CD4-positive, alpha-beta T cell treated with Interleukin-10 for 1 hour (primary cell): ENCODE results near the gene ABHD17C.
A peak's percentile ranks its signal among the peaks of the same experiment; 100 is the strongest.

Experiments used
- DNase-seq: peaks from one replicate; pipeline ENCODE4 v3.0.0-alpha.2; 2020

ABHD17C gene

GRCh38 chr15:80769153-80769828 lies 74.2 kb downstream of the ABHD17C start:
- no peak for DNase-seq

DNA sequence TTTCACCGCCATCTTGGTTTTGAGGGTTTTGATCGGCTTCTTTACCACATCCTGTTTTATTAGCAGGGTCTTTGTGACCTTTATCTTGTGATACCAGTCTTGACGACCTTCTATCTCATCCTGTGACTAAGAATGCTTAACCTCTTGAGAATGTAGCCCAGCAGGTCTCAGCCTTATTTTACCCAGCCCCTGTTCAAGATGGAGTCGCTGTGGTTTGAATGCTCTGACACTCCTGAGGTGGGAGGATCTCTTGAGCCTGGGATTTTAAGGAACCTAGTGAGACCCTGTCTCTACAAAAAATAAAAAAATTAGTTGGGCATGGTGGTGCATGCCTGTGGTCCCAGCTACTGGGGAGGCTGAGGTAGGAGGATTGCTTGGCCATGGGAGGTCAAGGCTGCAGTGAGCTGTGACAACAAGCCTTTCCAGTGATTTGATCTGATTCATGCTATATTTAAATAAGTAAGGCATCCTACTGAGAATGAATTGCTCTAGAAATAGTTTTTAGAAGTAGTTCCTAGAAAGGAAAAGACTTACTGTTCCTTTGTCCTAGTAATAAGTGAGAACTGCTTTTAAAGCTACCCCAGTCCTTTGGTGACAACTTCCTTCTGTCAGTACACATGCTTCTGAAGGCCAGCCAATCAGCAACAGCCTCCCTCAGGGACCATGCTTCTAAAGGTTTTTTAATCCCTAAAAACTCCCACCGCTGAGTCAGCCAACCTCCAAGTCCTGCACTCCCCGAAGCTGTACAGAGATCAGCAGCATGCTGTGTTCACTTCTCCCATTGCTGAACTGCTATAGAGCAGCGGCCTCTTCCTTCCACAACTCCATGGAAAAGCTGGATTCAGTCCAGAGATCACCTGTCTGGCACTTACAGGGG lies 75.0 kb downstream of the ABHD17C start:
- no peak for DNase-seq

DNA sequence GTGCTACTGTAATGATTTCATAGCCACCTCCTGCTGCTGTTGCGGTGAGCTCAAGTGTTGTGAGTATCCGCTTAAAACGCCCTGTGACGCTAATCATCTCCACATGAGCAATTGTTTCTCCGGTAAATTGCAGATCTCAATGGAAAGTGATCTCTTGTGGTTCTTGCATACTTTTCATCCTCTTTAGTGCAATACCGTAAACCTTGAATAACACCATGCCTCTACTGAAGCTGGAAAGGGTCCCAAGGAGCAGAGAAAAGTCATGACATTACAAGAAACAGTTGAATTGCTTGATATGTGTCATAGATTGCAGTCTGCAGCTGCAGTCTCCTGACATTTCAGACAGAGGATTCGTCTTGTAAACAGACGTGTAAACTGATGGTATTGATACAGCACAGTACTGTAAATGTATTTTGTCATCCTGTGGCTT lies 78.0 kb downstream of the ABHD17C start:
- DNase-seq = no peak

- no peak for DNase-seq
Measured at GRCh38 chr15:80773792-80774352, 78.8 kb downstream of the ABHD17C start.

DNA sequence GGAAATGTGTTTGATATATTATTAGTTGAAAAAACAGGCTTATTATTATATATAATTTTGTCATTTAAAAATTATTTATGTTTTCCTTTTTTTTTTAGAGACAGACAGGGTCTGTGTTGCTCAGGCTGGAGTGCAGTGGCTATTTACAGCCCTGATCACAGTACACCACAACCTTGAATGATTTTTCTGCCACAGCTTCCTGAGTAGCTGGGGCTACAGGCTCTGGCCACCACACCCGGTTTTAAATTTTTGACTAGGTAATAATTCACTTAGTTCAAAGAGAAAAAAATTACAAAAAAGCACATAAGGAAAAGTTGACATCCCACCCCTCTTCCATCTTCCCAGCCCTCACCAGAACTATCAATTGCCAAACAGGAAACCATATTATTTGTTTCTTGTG lies 79.4 kb downstream of the ABHD17C start:
- no peak for DNase-seq

GRCh38 chr15:80775338-80775737 lies 80.2 kb downstream of the ABHD17C start:
- no peak for DNase-seq

DNA sequence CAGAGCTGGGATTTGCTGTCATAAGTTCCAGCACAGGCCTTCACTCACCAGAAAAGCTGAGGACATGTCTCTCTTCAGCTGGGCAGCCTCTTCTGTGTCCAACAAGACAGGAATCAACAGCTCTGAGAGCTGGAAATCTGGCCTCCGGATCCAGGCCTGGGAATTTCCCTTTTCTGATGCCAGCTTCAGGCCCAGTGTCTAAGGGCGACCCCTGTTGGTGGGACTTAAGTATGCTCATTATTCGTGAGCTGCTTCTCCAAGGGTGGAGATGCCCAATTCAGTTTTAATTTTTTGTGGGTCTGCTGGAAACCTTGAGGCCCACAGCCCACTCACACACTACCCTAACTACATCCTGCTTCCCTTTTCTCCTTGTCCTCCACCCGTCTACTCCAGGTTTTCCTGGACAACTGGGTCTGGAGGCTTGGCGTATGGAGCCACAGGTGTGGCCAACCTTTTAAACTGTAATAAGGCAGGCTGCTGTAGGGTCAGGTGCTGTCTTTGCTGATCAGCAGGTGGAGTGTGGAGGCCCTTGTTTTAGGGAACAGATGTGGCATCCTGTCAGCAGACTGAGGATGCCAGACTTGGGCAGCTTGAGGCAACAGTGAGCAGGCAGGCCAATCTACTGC lies 81.4 kb downstream of the ABHD17C start:
- peak; percentile 65 for DNase-seq

GRCh38 chr15:80777137-80777536 lies 82.0 kb downstream of the ABHD17C start:
- no peak for DNase-seq

- DNase-seq = no peak
Measured at GRCh38 chr15:80777826-80778620, 82.9 kb downstream of the ABHD17C start.

GRCh38 chr15:80778621-80778963 lies 83.5 kb downstream of the ABHD17C start:
- DNase-seq = no peak

GRCh38 chr15:80778964-80779657 lies 84.0 kb downstream of the ABHD17C start, which contains the start of gene CEMIP:
Gene CEMIP, plus strand, starts transcription at chr15:80779370. Its CDS starts 94,510 bp downstream, at chr15:80873880.
- peak; percentile 19 for DNase-seq

DNA sequence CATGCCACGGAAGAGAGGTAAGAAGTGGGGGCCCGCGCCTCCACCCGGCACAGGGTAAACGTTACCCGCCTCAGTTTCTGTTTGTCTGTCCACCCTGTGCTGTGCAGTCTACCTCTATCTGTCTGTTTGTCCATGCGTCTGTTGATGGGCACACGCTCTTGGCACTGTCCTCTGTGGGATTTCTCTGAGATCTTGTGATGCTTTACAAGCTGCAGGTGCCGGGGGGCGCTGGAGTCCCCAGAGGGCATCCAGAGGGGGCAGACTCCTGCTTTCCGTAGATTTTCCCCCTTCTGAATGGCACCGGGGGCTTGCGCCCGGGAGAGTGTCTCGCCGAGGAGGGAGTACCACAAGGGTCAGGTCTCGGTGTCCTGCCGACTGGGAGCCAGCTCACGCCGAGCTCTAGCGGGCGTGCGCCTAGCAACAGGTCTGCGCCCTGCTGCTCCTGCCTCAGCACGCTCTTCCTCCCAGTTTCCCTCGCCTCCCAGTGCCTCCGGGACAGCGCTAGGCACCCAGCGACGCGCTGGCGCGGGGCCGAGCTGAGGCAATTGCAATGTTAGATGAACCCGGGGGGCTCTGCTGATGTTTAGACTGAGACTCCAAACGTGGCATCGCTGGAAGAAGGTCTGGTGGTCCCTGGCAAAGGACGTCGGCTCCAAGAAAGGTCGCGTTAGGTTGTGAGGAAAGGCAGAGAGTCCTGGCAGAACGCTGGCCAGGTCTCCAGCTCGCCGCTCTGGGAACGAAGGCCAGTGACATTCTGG lies 84.7 kb downstream of the ABHD17C start:
- DNase-seq = no peak

DNA sequence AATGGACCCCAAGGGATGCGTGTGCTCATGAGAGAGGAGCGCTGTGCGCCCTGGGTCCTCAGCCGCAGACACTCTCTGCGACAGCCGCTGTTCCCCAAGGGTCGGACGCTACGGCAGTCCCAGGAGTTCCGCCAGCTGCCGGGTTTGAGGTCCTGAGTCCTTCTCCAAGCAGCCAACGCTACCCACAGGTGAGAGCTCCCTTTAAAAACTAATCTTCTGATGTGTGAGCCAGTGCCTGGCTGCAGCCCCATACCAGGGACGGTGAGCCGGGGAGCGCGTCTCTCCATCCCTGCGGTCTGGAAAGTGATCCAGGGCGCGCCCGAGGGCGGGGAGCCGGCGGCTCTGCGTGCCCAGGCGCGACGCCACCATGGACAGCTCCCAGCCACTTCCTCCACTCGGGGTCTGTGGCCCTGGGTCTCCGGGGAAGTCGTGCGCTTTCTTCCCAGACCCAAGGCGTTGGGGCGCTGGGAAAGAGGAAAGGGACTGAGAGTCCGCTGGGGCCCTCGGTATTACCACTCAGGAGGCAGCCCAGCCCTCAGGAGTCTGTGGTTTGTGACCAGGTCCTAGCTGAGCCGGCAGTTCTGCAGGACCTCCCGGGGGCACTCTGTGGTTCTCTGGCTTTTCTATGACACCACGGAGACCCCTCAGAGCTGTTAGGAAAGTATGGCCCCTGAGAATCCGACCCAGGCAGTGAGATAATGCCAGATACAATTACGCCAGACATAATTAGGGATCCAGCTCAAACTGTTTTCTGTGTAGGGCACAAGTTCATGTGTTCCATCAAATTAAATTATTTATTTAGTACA lies 85.5 kb downstream of the ABHD17C start:
- DNase-seq = no peak

DNA sequence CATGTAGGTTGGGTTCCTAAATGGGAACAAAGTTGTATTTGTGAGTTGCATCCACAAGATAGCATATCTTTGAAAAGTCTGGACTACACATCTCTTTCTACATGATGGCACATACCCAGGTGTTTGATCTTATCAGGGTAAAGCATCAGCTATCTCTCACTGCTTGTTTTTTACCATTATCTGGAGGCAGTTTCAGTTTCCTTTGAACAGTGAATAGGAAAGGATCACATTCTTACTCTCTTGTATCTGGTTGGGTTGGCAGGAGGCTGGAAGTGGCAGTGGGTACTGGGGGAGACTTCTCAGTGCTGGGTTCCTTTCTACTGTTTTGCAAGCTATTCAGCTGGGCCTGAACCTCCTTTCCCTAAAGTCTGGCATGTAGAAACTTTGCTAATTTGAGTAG lies 88.2 kb downstream of the ABHD17C start:
- DNase-seq = no peak

DNA sequence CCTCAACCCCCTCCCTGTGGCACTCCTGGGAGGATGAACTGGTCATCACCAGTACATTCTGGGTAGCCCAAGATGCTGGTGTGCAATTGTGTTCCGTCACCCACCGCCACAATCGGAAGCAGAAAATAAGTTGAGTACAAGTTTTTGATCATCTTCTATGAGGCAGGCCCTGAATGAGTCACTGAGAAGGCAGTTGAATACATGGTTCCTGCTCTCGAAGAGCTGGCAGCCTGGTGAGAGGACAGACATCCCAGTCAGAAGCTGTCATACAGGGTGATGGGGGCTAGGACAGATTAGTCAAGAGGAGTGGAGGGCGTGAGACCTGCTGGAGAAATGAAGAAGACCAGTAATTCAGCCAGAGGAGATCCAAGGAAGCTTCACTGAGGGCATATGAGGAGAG lies 90.2 kb downstream of the ABHD17C start:
- DNase-seq = no peak

GRCh38 chr15:80785811-80786354 lies 90.8 kb downstream of the ABHD17C start:
- DNase-seq = no peak

DNA sequence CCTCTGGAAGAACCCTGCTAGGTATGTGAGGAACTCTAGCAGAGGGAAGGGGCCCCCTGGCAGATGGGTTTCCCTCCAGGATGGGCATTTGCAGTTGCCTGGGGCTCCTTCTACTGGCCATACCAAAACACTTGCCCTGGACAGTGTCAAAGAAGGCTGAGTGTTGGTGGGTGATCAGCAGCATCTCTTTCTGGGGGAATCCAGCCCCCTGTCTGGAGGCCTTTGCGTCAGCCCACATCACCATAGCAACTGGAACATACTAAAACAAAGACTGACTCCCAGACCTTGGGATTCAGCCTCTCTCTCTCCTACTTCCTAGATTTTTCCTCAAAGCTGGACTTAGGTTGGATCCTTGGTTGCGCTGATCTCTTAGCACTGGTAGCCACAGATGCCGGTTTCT lies 92.2 kb downstream of the ABHD17C start:
- no peak for DNase-seq

DNA sequence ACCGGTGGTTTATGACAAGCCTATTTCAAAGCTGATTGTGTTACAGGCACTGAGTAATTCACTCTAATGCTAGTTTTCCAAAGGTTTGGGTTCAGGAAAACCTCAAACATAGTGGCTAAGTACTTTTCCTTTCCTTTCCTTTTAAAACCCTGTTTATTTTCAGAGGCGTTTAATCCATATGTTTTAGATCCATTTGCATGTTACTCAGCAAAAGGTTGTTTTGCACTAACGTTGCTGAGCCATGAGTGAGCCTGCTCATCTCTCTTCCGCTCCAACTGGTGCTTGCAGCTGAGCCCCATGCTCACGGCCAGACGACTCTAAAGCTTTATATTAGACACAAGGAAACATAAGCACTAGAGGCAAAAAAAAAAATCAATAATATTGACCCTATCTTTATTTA lies 93.4 kb downstream of the ABHD17C start:
- DNase-seq = no peak

DNA sequence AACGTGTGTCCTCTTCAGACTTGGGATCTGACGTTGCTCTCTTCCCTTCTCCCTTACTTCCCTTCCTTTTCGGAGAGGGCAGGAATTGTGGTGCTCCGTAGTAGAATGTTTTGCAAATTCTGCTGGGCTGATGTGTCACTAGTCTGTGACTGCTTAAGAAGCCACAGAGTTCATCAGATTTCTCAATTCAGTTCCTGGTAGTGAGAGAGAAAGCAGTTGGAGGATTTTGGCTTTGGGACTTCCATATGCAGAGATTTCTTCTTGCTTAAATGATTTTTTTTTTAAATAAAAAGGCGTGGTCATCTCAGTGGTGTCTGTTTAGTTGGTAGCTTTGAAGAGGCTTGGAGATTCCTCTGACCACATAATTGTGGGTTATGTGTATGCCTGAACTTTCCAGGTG lies 94.2 kb downstream of the ABHD17C start:
- no peak for DNase-seq

DNA sequence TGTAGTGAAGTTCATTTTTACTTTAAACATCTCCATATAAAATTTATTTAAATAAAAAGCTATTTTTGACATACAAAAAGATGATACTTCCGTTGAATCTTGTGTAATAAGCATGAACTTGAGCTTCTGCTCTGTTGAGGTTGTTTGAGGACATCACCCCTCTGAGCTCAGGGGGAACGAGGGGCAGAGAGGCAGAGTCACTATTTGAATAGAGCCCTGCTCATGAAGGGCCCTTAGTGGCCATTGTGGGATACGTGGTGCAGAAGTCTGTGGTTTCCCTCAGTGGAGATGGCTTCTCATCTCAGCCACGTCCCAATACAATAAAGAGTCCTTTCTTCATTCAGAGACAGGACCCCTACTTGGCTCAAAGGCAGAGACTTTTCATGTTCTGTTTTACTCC lies 94.7 kb downstream of the ABHD17C start:
- no peak for DNase-seq
